Transverse colon (tissue), 4 donors: ENCODE data around the gene HECTD1. TPM values are rescaled to one million over a fixed set of nuclear protein-coding genes. Genes with fewer than 3 reads are reported as not detected.

Experiments used
- DNase-seq: peaks from one replicate; pipeline ENCODE4 v3.0.0-alpha.2; 2019
- H3K27ac ChIP-seq, 4 donors: fragments of 200-600 bp; sonication (generic); 2 replicates each; pipeline ENCODE4 v1.5.1; 2016 to 2018; ENCODE audit warnings: inconsistent platforms in 4 of 4
- H3K27me3 ChIP-seq: fragments of 200-600 bp; sonication (generic); 2 replicates; pipeline ENCODE4 v1.5.1; 2017; ENCODE audit warnings: inconsistent platforms
- H3K36me3 ChIP-seq, 4 donors: fragments of 200-600 bp; sonication (generic); 2 replicates each; pipeline ENCODE4 v1.5.1; 2017 to 2019; ENCODE audit warnings: inconsistent platforms in 4 of 4
- H3K4me1 ChIP-seq, 4 donors: fragments of 200-600 bp; sonication (generic); 2 replicates each; pipeline ENCODE4 v1.5.1; 2017 to 2020; ENCODE audit warnings: inconsistent platforms in 4 of 4
- H3K4me3 ChIP-seq, 4 donors: fragments of 200-600 bp; sonication (generic); 1 replicate in 1 of 4; 2 replicates in 3 of 4; pipeline versions ENCODE4 v1.5.1 to v1.6.1; 2017 to 2019; ENCODE audit warnings: inconsistent platforms in 4 of 4
- H3K9me3 ChIP-seq, 2 donors: fragments of 200-600 bp; sonication (generic); 2 replicates each; pipeline ENCODE4 v1.5.1; 2017 to 2019; ENCODE audit warnings: inconsistent platforms in 2 of 2
- CTCF ChIP-seq, 5 experiments: fragments of 200-600 bp in 3 of 5; fragments of 450-650 bp in 2 of 5; sonication (generic) in 3 of 5; IDR thresholded peaks; 1 replicate in 2 of 5; 2 replicates in 3 of 5; pipeline ENCODE4 v1.5.1; 2016 to 2017; ENCODE audit warnings: antibody characterized with exemption in 5 of 5, inconsistent platforms in 3 of 5, mild to moderate bottlenecking in 2 of 5, moderate library complexity in 1 of 5
- EP300 ChIP-seq: sonication (generic); formaldehyde crosslinking; IDR thresholded peaks from one replicate; pipeline ENCODE4 v1.6.1; 2017; ENCODE audit warnings: antibody characterized with exemption, low read depth
- POLR2A ChIP-seq: fragments of 450-650 bp; IDR thresholded peaks from one replicate; pipeline ENCODE4 v1.6.1; 2016; ENCODE audit warnings: antibody characterized with exemption, mild to moderate bottlenecking, moderate library complexity
- POLR2AphosphoS5 ChIP-seq, 3 donors: sonication (generic); formaldehyde crosslinking; IDR thresholded peaks; one replicate each; pipeline ENCODE4 v1.6.1; 2016; ENCODE audit warnings: antibody characterized with exemption in 3 of 3
- WGBS, 2 donors: methylation state at CpG; one replicate each; pipeline ENCODE4 v1.1.5; 2018; ENCODE audit warnings: low coverage in 1 of 2; 5-methylcytosine and 5-hydroxymethylcytosine counted together
- in situ Hi-C, 4 donors: fragments of 200-750 bp; cut with MboI; loops; one replicate each; pipeline versions ENCODE4 v1.15.0 to v1.15.1; 2017; ENCODE audit warnings: low sequenced_read_pairs in 3 of 4, low pct_ligation_motif_present in 1 of 4, low pct_unique_long_range_greater_than_20kb in 1 of 4
- intact Hi-C: fragments of 100-400 bp; cut with DNase I; formaldehyde crosslinking; loops from one replicate; pipeline ENCODE4 v1.15.1; 2023; ENCODE audit warnings: low total_unique reads
- total RNA-seq, 4 donors: library from RNA; depleted of rRNA; stranded (reverse); fragments of >200 nt; gene quantifications; one replicate each; pipeline ENCODE4 v1.1.0, GENCODE V29; 2016

Gene HECTD1
- total RNA-seq, 4 donors from 2014 or later: 111 to 237 (median 154) TPM

GRCh38 chr14:31223331-31223730 lies 15.7 kb upstream of the HECTD1 start:
- Histone ChIP-seq H3K27me3 (no peaks in the 10 kb centered on the region), H3K27ac (no peak overlapping the region), H3K9me3 (no peaks in the 10 kb centered on the region), H3K36me3 (no peaks in the 10 kb centered on the region), H3K4me1 (peaks cover 0 to 4% (median under 1%) of the 10 kb centered on the region in 4 donors), H3K4me3 (no peak overlapping the region)
- WGBS, 2 donors: 67 to 70% methylated on average over 3 of the region's 3 CpGs
- intact Hi-C loops: no loop called here
- in situ Hi-C loops: no loop called here
- TF ChIP-seq EP300 (no peak), POLR2A (no peak), POLR2AphosphoS5 (IDR thresholded peaks at IDR 0.05) (no peak), CTCF (IDR thresholded peaks at IDR 0.05) (no peak)
- no peak for DNase-seq

- no peaks in the 10 kb centered on the region for H3K27me3 ChIP-seq
- no peaks in the 10 kb centered on the region for H3K4me1 ChIP-seq
- in situ Hi-C loops (no loop called here), intact Hi-C loops (no loop called here)
- H3K36me3 ChIP-seq: no peaks in the 10 kb centered on the region
- H3K27ac ChIP-seq: no peak overlapping the region
- no peak overlapping the region for H3K4me3 ChIP-seq
- 50 to 82% methylated on average over 1 of the region's 1 CpG for WGBS, 2 donors
- no peaks in the 10 kb centered on the region for H3K9me3 ChIP-seq
- no peak for DNase-seq
- no peak for TF ChIP-seq POLR2A
- TF ChIP-seq CTCF (IDR thresholded peaks at IDR 0.05): no peak
- TF ChIP-seq EP300: no peak
- TF ChIP-seq POLR2AphosphoS5 (IDR thresholded peaks at IDR 0.05): no peak
Measured at GRCh38 chr14:31222834-31223233, 15.2 kb upstream of the HECTD1 start.

- H3K27me3 ChIP-seq: no peaks in the 10 kb centered on the region
- DNase-seq: no peak
- 92 to 95% methylated on average over 1 to 2 of the region's 2 CpGs for WGBS, 2 donors
- no peaks in the 10 kb centered on the region for H3K4me1 ChIP-seq
- no peaks in the 10 kb centered on the region for H3K36me3 ChIP-seq
- TF ChIP-seq POLR2AphosphoS5 (IDR thresholded peaks at IDR 0.05): no peak
- no peak for TF ChIP-seq POLR2A
- TF ChIP-seq EP300: no peak
- TF ChIP-seq CTCF (IDR thresholded peaks at IDR 0.05): no peak
- intact Hi-C loops (no loop called here), in situ Hi-C loops (no loop called here)
- no peaks in the 10 kb centered on the region for H3K9me3 ChIP-seq
- H3K4me3 ChIP-seq: no peak overlapping the region
- no peak overlapping the region for H3K27ac ChIP-seq
Measured at GRCh38 chr14:31221266-31221665, 13.7 kb upstream of the HECTD1 start.

GRCh38 chr14:31219169-31219568 lies 11.6 kb upstream of the HECTD1 start:
- WGBS, 2 donors: 74 to 83% methylated on average over 3 of the region's 3 CpGs
- in situ Hi-C loops: no loop called here
- intact Hi-C loops: no loop called here

More at GRCh38 chr14:31219169-31219568, 11.6 kb upstream of the HECTD1 start:
- no peak for DNase-seq
- H3K27ac ChIP-seq: no peak overlapping the region
- no peak overlapping the region for H3K4me3 ChIP-seq
- H3K9me3 ChIP-seq: no peaks in the 10 kb centered on the region
- TF ChIP-seq POLR2AphosphoS5 (IDR thresholded peaks at IDR 0.05) (no peak), CTCF (IDR thresholded peaks at IDR 0.05) (no peak), POLR2A (no peak), EP300 (no peak)
- H3K27me3 ChIP-seq: no peaks in the 10 kb centered on the region
- H3K4me1 ChIP-seq: no peaks in the 10 kb centered on the region
- H3K36me3 ChIP-seq: no peaks in the 10 kb centered on the region
